HG03520 (cell line): ENCODE measurements around the gene SELL.
A peak's percentile ranks its signal among the peaks of the same experiment; 100 is the strongest.
"Not testable (repeated sequence)": the region's sequence is repeated elsewhere in the genome, so short reads cannot be mapped to it uniquely, and the experiment has no call there.

Experiments
- ATAC-seq: cut with Tn5 transposase; IDR thresholded peaks from one replicate; pipeline ENCODE4 v1.9.1; 2021; ENCODE audit warnings: mild to moderate bottlenecking, moderate library complexity; ENCODE audit not compliant: unreplicated experiment

SELL gene

DNA sequence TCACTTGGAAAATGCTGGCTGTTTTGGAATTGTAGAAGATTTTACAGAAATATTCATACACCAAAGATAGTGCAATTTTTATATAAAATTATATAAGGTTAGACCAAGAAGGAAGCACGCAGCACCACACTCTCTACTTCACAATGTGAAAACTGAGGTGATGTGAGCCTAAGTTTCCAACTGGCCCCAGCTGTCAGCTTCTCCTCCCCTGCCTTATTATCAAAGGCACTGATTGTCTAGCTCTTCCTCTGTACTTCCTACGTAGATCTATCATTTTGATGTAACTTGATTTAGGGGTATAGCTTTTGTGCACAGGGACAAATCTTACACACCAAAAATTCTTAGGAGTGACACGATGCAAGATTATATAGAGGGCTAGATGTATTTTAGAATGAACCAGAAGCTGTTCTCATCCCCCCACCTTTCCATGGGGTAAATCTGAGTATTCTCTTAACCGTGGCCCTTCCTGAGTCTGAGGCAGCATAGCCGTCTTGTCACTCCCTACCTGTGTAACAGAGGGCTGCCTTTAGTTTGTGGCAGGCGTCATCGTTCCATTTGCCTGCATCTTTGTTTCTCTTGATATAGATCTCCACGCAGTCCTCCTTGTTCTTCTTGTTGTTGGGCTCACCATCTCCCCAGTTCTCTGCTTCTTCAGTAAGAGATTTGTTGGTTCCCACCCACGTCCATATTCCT is 3.4 kb downstream of the SELL start:
- no peak for ATAC-seq

DNA sequence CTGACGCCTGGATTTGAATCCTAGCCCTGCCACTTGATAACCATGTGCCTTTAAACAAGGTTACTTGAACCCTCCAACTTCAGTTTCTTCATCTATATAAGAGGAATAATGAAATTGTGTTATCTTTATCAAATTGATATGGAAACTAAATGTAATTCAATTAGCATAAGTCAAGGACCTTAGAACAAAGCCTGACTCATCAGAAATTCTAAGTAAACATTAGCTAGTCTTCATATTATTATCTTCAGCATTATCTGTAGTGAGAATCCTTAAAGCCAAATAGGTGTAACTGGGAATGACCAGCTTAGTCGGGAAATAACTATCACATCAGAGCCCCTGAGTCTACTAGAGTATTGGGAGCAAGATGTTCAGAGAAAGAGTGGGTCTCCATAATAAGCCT is 6.6 kb downstream of the SELL start:
- ATAC-seq: no peak

DNA sequence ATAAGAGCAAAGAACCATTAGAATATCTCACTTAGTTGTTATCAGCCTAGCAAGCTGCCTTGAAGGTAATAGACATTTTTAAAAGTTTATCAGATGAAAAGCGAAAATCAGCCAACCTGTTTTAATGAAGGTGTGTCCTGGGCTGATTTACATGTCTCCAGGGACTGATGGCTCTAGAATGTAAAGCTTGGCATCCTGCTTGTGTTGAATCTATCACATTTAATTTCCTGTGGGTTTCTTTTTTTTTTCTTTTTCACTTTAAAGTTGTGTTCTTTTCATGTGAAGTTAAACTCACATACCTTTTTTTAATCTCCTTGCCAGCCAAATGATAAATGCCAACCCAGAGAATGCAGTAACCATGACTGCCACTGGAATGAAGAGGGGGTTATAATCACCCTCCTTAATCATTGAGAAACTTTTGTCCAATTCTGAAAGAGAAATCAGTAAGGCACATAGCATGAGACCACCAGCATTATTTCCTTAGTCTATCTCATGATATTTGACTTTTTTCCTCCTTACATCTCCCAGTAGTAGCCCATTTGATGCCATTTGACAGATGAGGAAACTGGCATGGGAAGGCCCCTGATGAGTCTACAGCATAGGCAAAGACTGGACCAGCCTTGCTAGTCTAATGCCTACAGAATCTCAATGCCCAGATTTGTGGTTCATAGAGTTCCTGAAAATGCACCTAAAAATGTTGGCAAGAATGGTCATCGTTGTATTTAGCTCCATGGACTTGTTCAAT is 10.0 kb downstream of the SELL start:
- ATAC-seq: no peak

DNA sequence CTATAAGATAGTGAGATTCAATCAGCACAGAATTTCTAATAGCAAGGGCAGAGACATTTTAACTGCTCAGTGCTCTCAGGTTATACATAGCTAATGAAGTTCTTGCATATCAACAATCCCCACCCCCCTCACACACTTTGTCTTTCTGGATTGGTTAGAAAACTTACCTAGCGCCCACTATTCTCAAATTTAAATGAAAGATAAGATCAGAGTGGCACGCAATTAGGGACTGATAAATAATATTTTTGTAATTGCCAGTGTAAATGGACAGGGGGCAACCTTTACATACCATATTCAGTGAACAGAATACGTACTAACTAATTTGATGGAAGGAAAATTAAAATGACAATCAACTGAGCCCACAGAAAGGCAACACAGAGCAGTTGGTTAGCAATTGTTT is 11.7 kb downstream of the SELL start:
- ATAC-seq: no peak

DNA sequence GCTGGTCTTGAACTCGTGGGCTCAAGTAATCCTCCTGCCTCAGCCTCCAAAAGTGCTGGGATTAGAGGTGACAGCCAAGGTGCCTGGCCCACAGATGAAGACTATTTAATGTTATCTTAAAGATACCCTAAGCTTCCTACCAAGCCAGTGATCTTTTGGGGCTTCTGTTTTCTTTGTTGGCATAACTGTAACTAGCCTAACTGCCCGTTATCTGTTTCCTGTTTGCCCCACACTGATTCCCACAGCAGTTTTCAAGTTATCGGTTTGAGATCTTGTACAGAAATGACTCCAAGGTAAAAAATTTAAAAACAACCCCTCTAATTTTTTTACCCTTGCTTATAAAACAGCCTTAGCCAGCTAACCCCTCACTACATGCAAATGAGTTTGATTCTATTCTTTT is 12.4 kb downstream of the SELL start:
- ATAC-seq: no peak

DNA sequence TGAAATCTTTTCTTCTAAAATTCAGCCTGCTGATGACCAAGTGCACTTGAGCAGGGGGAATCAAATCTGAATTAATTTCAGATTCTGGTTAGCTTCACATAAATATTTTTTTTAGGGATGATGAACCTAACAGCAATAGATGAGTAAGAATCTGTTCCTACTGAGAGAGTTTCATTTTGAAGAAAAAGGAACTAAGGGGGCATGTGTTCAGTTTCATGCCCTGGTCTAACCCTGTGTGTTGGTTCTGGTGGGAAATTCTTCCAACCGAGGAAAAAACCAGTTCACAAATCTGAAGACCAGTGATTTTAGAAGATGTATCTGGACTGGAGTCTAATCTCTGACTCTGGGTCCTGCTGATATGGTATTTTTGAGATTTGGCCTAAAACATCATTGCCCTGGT is 13.7 kb downstream of the SELL start:
- no peak for ATAC-seq

DNA sequence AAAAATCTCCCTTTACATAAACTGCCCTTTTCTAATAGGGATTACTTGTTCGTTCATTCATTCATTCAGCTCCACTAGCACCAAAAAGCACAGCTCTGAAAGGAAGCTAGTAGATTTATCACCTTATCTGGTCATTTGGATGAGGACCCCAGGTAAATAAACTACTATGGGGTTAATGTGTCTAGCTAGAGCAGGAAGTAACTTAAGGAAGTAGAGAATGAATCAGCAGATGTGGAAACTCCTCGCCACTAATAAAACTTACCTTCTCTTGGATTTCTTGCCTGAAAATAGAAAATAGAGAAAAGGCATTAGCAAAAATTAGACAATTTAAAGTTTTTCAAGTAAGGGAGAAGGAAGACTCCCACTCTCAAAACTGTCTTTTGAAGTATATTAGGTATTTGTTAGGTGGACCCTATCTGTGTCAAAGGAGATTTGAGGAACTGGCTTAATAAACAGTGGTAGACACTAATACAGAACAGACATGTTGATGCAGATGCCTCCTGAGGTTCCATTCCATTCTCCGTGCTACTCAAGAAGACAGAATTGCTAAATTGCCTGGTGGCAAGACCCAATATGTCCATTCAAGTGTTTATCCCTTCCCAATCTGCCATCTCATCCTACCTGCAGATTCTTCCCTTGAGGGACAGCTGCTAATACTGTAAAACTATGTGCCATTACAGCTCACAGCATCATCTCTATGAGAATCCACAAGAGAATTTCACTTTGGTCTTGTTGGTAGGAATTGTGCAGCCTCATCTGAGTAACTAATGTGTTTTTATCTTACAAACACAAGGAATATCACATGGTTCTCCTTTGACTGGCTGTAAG is 14.9 kb downstream of the SELL start:
- ATAC-seq: no peak

DNA sequence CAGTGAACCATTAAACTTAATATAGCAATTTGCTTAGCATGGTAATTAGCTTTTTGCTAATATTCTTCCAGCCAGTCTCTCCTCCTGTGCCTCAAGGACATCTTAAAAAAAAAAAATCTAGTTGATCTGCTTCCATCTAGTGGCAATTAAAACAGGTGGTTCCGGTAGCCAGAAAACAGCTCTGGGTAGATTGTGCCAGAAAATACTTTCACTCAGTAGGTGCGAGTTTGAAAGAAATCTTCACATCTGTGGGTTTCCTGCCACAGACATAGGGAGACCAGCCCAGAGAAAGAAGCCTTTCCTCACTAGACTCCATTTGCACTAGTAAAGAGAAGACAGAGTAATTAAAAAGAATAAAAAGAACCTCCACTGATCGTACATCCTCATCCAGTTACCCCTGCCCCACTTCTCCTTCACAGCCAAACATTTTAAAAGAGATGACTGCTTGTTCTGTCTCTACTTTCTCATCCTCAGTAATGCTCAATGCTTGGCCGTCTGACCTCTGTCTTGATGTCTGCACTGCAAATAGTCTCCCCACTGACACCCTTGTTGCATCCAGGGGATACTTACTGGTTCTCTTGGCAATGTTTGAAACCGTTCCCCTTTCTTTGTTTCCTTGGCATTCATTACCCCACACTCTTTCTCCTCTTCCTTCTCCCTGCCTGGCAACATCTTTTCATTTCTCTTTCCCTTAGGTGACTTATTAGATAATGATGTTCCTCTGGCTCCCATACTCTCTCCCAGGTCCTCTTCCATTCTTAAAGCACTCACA is 16.9 kb downstream of the SELL start:
- ATAC-seq: no peak

DNA sequence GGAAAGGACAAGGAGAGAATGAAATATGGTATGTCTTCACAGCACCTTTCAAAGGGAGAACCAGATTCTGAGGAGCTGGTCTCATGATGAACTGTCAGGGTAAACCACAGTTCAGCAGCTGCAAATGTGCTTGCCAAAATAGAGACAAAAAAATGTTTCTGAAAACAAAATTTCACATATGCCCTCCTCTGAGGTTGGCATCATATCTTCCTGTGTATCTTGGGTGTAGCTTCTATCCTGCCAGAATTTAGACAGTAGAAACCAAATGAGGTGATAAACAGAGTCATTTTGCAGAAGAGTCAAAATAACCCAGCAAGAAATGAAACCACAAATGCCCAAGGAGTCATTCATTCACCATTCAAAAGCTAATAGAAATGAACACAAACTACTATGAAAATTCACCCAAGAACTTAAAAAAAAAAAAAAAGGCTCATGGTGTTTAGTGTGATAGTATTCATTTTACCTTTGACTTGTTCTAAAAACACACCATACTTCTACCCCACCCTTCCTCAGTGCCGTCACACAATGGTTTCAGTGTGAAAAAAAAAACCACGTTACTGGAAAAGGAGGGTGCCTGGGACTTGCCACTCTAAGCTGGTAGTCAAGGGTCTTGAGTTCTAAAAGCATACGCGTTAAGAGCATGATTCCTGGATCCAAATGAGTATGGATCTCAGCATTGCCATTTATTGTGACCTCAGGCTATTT is 18.5 kb downstream of the SELL start:
- ATAC-seq: no peak

DNA sequence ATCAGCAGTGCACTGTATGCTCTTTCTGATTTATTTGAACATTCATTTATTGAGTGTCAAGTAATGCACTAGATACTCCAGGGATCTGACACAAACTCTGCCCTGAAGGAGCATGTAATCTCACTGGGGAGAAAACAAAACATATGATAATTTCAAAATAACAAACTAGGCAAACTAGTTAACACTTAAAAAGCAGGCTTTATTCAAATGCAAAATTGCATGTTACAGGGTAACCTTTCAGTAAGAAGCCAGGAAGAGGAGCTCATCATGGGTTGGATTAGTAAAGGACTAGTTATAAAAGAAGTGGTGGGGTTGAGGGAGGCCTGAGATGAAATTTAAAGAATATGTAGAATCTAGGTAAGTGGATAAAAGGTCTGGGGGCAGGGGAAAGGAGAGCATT is 20.9 kb downstream of the SELL start:
- no peak for ATAC-seq

DNA sequence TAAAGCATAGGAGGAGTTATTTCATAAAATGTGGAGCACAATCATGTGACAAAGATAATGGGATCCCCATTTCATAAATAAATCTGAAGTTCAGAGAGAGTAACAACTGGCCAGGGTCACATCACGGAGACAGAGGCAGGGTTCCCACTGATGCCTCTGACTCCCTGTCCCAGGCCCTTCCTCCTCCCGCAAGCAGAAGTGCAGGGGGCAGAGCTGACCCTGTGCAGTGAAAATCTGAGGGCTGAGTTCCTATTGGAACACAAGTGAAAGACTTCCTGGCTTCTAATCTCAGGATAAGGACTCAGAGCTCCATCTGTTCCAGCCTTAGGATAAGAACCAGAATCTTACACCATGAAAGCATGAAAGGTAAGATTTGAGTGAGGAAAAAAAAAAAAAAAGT is 22.0 kb downstream of the SELL start:
- ATAC-seq: no peak

DNA sequence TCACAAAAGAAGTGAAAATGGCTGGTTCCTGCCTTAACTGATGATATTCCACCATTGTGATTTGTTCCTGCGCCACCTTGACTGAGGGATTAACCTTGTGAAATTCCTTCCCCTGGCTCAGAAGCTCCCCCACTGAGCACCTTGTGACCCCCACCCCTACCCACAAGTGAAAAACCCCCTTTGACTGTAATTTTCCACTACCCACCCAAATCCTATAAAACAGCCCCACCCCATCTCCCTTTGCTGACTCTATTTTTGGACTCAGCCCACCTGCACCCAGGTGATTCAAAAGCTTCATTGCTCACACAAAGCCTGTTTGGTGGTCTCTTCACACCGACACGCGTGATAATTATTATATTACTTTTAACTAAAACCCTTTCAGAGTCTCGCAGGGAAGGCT is 23.0 kb downstream of the SELL start:
- not testable (repeated sequence) for ATAC-seq

DNA sequence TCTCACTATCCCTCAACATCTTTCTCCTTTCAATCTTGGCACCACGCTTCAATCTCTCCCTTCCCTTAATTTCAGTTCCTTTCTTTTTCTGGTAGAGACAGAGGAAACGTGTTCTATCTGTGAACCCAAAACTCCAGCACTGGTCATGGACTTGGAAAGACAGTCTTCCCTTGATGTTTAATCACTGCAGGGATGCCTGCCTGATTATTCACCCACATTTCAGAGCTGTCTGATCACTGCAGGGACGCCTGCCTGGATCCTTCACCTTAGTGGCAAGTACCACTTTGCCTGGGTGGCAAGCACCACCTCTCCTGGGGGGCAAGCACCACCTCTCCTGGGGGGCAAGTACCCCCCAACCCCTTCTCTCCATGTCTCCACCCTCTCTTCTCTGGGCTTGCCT is 27.8 kb downstream of the SELL start:
- no peak for ATAC-seq

DNA sequence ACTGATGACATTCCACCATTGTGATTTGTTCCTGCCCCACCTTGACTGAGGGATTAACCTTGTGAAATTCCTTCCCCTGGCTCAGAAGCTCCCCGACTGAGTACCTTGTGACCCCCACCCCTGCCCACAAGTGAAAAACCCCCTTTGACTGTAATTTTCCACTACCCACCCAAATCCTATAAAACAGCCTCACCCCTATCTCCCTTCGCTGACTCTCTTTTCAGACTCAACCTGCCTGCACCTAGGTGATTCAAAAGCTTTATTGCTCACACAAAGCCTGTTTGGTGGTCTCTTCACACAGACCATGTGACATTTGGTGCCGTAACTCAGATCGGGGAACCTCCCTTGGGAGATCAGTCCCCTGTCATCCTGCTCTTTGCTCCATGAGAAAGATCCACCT is 28.3 kb downstream of the SELL start:
- ATAC-seq: not testable (repeated sequence)

DNA sequence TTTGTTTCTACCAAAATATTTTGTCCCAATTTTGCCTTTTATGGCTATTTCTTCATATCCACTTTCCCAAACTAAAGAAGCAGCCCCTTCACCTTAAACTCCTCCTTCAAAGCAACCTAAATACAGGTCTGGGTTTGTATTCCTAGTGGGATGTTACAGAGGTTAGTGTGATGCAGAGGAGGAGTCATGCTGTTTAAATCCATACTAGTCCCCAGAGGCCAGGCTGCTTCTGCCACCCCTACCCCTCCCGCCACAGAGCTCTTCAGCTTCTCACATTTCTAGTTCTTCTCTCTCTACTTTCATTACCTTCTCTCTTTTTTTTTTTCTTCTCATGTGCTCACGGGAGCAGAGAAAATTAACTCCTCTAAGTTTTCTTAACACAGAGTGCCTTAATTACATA is 29.3 kb downstream of the SELL start:
- no peak for ATAC-seq

DNA sequence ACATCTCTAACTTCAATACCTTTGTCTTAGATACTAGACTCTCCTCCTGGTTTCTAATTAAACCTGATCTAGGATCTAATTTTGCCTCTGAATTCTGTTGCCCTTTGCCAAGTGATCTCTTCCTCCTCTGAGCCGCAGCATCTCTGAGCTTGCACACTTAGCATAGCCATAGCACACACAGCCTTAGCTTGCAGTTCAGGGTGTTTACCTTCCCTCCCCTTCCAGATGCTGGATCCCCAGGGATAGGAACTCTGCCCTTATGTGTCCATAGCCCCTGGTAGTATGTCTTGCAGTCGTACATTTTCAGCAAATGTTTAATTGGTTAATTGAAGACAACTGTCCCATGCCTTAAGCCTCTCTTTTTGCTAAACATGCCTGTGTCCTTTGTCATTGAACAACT is 30.3 kb downstream of the SELL start:
- ATAC-seq: peak; percentile 21

DNA sequence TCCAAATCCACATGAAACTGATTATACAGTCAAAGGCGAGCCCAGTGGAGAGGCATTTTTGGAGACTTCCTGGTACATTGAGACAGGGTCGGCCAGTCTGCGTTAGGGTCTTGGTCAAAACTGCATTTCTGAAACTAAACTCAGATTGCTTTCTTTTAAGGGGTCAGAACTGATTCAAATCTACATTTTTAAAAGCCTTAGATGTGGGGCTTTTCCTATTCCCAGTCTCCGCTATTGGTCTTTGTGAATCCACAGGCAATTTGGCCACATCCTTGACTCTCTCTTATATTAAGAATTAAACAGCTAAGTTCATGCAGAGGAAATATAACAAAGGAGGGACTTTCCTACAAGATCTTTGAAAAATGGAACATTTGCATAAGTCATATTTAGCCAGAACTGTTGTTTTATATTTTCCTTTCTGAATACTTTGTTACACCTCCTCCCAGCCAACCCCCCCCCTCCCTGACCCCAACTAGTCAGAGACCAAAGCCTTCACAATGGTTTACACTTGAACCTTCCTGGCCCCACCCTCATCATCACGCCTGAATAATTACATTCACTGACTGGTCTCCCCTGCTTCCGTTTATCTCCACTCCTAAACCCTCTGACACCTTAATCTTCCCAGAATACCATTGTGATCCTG is 30.9 kb downstream of the SELL start:
- peak; percentile 48 for ATAC-seq

DNA sequence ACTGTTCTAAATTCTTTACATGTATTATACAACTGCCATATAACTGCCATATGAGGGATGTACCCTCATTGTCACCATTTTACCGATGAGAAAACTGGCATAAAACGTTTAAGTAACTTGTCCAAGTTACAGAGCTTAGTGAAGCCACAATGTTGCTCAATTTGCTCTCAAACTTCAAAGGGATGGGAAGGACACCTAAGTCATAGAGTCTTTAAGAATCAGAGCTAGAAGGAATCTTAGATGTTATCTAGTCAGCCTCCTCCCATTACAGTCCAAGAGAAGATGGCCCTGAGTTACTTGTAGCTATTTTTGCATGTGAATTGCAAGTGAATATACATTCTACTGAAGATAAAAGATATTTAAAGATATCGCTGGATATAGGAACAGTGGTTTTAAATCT is 31.7 kb downstream of the SELL start:
- ATAC-seq: no peak

DNA sequence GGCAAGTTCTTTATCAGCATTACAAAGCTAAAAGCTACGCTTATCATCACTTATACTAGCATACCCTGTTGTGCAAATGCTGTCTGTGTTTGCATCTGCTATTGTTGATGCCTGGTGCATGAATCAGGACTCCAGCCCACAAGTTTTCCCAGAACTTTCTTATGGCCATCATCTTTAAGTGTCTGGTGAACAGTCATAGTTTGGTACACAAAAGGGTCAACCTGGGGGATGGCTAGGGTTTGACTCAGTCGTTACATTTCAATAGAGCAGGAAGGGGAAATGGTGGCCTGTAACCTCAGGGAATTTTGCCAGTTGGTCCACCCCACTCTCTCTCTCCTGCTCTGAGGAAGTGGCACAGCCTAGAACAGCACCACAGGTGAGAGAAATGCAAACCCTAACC is 35.4 kb downstream of the SELL start:
- ATAC-seq: no peak

DNA sequence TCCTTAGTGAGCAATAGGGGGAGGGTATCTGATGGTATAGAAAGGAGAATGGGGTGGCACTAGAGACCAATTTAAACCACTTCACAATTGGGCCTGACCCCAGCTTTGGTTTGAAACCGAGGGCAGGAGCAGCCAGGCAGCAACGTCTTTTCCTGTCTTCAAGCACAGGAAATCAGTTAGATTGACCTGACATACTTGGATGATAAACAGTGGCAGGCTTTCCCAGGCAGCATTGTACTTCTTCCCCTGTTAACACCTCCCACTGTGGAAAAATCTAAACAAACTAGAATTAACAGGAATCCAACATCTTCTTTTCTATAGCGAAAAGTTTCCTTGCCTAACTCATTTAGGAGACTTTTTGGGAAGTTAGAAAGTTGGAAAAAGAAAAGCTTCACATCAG is 40.6 kb downstream of the SELL start:
- ATAC-seq: no peak
